GM21390 (cell line): Measurements from ENCODE around the gene FBLN7.
"Not testable (repeated sequence)": the region's sequence is repeated elsewhere in the genome, so short reads cannot be mapped to it uniquely, and the experiment has no call there.

ENCODE experiments used
- ATAC-seq: cut with Tn5 transposase; IDR thresholded peaks from one replicate; pipeline ENCODE4 v1.9.1; 2021; ENCODE audit not compliant: unreplicated experiment

FBLN7 gene

GRCh38 chr2:112138159-112139032 is at the start of gene FBLN7:
Gene FBLN7, plus strand, starts transcription at chr2:112138385. Its CDS starts 271 bp downstream, at chr2:112138656.
- ATAC-seq = no peak

- no peak for ATAC-seq
Observed at GRCh38 chr2:112089375-112089774, 48.8 kb upstream of the FBLN7 start.

GRCh38 chr2:112092286-112093041 is 45.7 kb upstream of the FBLN7 start:
- no peak for ATAC-seq

GRCh38 chr2:112093216-112093615 is 45.0 kb upstream of the FBLN7 start:
- ATAC-seq = no peak

GRCh38 chr2:112095681-112096080 is 42.5 kb upstream of the FBLN7 start:
- ATAC-seq = no peak

GRCh38 chr2:112096098-112096497 is 42.1 kb upstream of the FBLN7 start:
- no peak for ATAC-seq

GRCh38 chr2:112108178-112108832 is 29.9 kb upstream of the FBLN7 start:
- ATAC-seq = no peak

- ATAC-seq = no peak
Observed at GRCh38 chr2:112109278-112109677, 28.9 kb upstream of the FBLN7 start.

- ATAC-seq = no peak
Observed at GRCh38 chr2:112110966-112111365, 27.2 kb upstream of the FBLN7 start.

- not testable (repeated sequence) for ATAC-seq
Observed at GRCh38 chr2:112113354-112113753, 24.8 kb upstream of the FBLN7 start.

GRCh38 chr2:112118148-112118547 is 20.0 kb upstream of the FBLN7 start:
- no peak for ATAC-seq

- ATAC-seq = no peak
Observed at GRCh38 chr2:112121682-112122254, 16.4 kb upstream of the FBLN7 start.

GRCh38 chr2:112129060-112129459 is 9.1 kb upstream of the FBLN7 start:
- ATAC-seq = no peak

GRCh38 chr2:112133344-112133743 is 4.8 kb upstream of the FBLN7 start:
- no peak for ATAC-seq

GRCh38 chr2:112134120-112134519 is 4.1 kb upstream of the FBLN7 start:
- no peak for ATAC-seq

- ATAC-seq = no peak
Observed at GRCh38 chr2:112136096-112136495, 2.1 kb upstream of the FBLN7 start.

- ATAC-seq = no peak
Observed at GRCh38 chr2:112137516-112138158, 548 bp upstream of the FBLN7 start.

- not testable (repeated sequence) for ATAC-seq
Observed at GRCh38 chr2:112139033-112139614, 939 bp downstream of the FBLN7 start.

- not testable (repeated sequence) for ATAC-seq
Observed at GRCh38 chr2:112139661-112140204, 1.5 kb downstream of the FBLN7 start.

GRCh38 chr2:112140205-112140802 is 2.1 kb downstream of the FBLN7 start:
- ATAC-seq = no peak
